ENCODE results near the gene BICD1.

The BICD1 gene

DNA sequence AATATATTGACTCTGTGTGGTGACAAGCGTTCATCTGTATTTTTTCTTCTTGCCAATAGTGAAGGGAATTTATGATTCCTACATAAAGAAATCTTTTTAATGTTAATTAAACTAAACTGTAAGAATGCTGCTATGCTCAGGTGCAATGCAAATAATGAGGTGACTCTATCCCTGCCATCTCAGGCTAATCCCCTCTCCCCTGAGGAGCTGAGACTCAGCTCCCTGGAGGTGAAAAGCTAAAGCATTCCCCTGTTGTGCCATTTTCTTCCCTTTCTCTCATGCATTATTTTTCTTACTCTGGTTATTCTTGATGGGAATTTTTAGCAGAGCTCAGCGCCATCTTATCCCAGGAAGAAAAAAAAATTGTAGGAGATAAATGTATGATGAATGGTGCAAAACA, 178.8 kb downstream of the BICD1 start:
- no peak for DNase-seq

DNA sequence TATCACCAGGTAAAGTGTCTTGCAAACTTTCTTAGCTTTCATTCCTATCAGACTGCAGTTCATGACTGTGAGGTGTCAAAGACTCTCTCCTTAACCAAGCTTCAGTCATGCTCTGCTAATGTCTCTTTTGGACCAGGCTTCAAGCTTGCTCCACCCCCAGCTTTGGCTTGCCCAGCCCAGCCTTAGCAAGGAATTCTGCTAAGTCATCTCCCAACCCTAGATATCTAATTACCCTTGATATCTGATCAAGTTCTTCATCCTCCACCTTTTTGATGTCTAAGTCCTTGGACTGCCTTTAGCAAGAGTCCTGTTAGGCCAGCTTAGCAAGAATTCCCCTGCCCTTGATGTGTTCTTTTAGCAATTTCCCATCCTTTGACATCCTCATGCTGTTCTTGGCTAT, 183.8 kb downstream of the BICD1 start:
- DNase-seq, result no peak

DNA sequence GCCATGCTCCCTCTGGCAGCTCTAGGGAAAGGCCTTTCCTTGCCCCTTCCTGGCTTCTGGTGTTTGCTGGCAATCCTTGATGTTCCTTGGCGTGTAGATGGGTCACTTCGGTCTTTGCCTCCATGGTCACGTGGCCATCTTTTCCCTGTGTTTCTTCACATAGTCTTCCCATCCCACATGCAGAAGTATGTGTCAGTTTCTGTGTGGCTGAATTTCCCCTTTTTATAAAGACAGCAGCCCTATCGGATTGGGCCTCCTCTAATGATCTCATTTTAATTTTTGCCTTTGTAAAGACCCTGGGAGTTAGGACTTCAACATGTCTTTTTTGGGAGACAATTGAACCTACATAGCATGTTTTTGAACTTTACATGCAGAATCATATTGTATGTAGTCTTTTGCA, 185.5 kb downstream of the BICD1 start:
- DNase-seq, result no peak

DNA sequence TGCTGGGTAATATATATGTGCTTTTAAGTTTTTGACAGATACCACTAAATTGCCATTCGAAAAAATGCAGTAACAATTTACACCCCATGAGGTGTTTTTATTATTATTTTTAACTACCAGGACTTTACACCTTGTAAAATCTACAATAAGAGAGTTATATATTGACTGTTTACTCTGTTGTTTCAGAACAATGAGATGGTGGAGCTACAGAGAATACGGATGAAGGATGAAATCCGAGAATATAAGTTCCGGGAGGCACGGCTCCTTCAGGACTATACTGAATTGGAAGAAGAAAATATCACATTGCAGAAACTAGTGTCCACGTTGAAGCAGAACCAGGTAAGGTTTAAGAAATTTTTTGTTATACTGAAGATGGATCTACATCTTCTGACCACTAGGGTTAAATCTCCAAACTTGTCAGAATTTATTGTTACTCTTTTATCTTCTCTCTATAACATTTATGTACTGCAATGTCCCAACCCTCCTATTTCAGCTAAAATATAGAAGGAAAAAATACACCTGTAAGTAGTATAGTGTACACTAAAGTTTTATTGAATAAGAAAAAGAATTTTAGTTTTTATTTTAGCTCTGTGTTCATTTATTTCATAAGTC, 187.3 kb downstream of the BICD1 start:
- DNase-seq, result no peak

DNA sequence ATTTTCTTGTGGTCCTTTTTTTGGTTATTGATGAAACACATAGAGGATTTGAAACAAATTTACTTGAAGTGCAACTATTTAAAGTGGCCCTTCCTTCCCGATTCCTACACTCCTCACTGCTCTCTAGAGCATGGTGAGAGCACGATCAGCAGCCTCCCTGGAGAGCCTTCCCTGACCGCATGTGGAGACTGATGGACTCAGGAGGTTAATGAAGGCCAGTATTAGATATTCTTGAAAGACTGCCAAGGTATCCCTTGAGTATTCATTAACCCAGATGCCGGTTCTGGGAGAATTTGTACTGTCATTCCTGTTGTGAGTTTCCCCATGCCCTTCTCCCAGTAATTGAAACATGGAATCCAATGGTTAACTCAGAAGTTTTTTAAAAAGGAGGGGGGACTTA, 189.9 kb downstream of the BICD1 start:
- no peak for DNase-seq

DNA sequence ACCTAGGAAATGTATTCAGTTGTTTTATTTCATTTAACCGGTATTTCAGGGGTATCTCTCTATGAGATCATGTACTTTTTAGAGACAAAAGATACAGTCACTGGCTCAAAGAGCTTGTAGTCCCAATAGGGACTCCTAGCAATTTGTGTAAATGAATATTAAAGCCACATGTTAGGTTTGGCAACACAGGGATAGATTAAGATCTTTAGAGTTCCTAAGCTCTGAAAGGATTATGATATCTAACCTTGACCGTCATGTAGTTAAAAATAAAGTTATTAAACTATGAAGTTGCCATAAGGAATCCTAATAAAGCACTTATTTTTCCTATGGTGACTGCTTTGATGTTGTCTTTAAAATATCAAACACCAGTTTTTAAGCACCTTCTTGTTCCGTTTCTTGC, 192.3 kb downstream of the BICD1 start:
- DNase-seq, result no peak

DNA sequence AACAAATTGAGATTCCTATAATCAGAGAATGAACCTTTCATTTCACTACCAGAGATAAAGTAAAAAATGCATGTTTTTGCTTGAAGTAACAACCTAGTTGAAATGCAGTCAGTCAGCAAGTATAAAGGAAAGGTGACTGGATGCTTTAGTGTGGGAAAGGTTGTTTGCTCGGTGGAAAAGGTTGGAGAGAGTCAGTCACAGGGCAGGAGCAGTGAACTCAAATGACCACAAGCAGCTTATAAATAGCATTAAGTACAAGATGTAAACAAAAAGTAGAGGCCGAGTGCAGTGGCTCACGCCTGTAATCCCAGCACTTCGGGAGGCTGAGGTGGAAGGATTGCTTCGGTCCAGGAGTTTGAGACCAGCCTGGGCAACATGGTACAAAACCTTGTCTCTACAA, 194.6 kb downstream of the BICD1 start:
- no peak for DNase-seq

DNA sequence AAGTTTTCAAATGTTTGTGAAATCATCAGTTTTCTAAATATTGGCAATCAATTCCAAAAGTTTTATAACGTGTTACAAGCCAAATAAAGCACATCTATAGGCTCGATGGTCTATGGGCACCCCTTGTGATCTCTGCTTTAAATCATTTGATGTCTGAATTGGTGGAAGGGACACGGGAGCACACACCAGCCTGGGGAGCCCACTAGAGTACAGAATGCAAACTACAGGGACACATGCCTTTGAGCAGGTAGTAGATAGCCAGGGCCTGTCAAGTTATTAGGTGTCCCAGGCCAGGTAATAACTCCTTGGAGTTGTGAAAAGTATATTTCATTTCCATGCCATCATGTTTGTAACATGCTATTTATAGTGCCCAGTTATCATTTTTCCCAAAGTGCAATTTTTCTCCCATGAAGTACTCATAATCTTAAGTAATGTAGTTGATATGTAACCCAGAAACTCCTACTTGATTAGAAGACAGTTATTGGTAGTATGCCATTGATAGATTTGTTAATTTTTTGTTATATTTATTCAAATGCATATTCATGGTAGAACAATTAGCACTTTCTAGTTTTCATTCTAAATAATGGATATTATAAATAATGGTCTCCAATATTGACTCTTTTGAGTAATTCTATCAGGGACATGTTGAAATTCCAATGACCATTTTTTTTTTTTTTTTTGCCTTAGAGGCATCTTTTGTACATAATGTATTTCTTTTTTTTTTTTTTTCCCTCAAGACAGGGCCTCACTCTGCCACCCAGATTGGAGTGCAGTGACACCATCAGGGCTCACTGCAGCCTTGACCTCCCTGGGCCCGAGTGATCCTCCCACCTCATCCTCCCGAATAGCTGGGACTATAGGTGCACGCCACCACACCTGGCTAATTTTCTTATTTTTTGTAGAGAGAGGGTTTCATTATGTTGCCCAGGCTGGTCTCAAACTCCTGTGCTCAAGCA, 195.8 kb downstream of the BICD1 start:
- no peak for DNase-seq

DNA sequence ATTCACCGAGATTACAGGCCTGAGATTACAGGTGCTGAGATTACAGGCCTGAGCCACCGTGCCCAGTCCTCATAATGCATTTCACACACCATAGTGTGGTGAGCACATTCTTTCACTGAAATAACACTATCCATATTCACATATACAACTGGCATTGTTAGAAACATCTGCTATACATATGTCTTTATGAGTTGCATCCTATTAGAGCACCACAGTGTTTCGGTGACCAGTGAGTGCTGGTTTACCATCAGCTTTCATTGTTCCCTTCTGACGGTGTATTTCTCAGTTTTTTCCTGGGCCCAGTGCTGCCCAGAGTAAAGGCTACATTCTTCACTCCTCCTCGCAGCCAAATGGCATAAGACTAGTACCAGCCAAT, 196.5 kb downstream of the BICD1 start:
- no peak for DNase-seq

DNA sequence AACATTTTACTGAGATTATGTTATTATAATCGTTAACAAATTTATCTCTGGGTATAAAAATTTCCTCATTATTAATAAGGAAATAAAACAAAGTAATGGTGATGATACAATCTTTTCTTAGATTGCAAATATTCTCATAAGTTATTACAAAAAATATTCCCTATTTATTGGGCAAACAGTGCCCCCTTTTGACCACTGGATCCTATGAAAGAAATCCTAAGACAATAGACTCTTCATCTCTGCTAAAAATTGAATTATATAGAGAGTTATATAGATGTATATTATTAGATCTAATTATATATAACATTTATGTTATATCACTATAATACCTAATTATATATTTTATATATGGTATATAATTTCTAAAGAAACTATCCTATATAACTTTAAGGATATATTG, 198.5 kb downstream of the BICD1 start:
- no peak for DNase-seq

DNA sequence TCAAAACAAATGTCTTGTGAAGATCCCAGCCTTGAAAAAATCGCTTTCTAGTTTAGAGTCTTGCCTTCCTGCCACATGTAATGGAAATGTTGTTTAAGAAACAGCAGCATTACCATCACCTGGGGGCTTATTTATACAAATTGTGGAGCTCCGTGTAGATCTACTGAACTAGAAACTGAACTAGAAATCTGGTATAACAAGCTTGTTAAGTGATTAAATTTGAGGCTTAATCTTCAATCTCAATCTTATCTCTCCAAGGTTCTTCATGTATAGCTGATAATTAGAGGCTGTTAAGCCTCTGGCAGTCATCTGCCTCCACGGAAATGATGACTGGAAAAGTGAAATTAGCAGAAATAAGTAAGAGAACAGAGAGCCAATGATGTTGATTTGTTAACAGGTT, 200.7 kb downstream of the BICD1 start:
- no peak for DNase-seq

DNA sequence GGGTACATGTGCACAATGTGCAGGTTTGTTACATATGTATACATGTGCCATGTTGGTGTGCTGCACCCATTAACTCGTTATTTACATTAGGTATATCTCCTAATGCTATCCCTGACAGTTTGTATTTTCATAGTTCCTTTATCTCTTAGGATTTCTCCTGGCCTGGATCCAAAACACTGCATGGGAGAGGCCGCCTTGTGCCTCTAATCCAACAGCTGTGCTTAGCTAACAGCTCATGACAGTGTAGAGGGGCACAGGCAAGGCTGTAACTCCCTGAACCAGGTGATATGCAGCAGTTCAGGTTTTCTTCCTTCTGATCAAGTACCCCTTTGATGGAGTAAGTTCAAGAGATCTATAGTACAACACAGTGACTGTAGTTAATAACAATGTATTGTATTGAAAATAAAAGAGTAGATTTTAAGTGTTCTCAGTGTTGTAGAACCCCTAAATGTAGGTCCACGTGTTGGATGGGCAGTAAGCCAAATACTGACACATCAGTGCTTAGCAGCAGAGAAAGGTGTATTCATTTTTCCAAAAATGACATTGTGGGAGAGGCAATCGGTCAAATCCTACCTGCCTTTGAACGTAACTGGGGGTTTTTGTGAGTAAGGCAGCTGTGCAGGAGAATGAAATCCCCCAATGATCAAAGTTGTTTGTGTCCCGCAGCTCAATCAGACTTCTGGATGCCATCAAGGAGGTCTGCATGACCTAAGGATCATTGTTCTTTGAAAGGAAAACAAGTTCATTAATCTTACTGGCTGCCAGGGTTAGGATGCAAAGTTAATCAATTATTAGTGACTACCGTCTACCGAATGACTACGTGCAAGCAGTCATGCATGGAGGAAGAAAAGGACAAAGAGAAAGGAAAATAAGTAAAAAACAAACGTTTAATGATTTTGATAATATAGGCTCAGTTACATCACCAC, 203.4 kb downstream of the BICD1 start:
- DNase-seq, result no peak

DNA sequence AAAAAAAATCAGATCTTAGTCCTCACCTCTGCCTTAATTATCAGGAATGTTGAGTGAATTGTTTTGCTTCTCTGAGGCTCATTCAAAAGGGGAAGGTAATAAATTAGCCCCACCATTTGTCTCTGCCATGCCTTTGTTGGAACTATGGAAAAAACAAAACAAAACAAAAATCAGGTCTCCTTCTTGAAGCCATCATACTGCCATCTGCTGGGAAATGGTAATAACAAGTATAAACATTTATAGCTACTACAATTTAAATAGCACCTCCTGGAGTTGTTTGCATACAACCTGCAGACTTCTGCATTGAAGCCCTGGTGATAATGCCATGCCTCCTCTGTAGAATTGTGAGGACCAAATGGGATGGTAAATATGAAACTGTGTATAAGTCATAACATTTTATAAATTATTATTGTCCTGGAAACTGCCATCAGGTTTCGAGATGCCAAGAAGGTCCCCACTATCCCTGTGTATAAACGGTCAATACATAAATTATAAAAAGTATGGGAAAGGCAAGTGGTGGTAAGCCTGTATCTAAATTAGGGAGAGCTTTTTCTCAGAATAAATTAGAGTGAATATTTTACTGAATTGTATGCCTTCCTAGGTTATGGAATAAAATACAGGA, 205.5 kb downstream of the BICD1 start:
- no peak for DNase-seq

DNA sequence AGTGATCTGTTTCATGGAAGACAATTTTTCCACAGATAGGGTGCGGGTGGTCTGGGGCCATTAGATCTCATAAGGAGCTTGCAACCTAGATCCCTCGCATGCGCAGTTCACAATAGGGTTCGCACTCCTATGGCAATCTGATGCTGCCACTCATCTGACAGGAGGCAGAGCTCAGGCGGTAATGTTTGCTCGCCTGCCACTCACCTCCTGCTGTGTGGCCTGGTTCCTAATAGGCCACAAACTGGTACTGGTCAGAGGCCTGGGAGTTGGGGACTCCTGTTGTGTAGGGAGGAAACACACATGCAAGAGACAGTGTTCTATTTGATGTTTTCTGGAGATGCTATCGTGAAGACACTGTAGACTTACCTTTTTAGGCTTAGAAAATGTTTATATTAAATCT, 215.7 kb downstream of the BICD1 start:
- DNase-seq, result no peak

DNA sequence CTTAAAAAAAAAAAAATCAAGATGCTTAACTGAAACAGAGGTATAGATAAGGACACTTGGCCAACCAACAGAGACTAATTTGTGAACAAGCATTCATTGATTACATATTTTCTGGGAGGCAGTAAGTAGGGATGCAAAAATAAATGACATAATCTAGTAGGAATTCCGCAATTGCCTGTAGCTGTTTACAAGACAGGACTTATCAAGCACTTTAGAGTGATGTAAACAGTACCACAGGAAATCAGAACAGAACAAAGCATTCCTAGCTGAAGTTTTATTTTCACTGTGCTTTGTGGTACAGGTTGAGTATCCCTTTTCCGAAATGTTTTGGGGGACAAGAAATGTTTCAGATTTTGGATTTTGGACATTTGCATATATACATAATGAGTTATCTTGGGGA, 224.5 kb downstream of the BICD1 start:
- no peak for DNase-seq

DNA sequence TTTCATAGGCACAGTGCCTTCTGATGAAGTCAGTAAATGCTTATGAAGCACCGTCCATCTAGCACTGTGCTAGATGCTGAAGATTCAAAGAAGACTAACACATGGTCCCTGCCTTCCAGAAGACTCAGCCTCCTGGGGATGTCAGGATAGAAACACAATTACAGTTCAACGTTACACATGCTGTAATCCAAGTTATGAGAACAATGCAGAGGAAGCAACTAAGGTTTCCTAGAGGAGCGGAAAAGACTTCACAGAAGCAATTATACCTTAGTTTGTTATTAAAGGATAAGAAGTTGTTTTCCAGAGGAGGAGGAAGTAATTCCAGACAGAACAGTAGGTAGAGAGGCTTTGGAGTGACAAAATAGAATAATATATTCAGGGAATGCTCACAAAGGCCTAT, 225.8 kb downstream of the BICD1 start:
- no peak for DNase-seq

DNA sequence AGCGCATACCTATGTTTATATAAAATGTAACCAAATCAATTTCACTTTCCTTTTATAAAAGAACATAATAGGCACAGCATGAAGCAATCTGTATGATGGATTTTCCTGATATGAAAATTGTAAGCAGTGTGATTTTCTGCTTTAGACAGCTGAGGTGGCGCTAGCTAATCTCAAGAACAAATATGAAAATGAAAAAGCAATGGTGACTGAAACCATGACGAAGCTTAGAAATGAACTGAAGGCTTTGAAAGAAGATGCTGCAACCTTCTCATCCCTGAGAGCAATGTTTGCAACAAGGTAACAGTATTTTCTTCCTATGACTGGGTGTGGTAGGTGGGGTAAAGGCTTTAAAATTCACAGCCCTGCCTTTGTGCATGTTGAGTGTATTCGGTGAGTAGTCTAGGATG, 227.7 kb downstream of the BICD1 start:
- no peak for DNase-seq

DNA sequence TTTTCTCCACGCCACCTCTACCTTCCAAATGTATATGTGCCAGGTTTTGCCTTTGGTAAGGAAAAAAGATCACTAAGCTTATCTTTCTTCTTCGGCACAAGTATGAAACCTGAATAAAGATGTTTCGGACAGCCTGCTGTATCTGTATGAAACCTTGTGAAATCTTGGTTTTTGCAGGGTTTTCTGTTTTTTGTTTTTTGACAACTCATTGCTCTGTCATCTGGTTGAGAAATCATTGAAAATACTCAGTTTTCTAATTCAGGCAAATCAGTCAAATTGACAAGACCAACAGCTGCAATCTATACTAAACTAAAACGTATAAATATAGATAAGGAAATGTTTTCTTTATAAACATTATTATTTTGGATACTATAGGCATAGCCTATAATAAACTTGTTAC, 229.6 kb downstream of the BICD1 start:
- DNase-seq, result no peak

DNA sequence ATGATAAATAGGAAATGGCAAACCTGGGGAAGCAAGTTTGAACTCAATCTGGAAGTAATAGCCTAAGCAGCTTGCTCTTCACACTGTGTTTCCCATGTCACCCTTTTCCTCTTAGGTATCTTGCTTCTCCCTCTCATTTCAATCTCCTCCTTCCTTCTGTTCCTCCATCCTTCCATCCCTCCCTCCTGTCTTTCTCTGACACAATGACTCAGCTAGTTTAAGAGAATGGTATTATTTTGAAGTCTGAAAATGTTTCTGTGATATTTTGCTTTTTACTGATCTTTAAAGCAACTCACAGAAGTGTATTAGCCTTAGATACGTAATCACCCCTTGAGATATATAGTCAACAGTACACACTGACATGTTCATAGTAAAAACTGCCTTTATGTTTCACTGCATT, 236.8 kb downstream of the BICD1 start:
- no peak for DNase-seq

DNA sequence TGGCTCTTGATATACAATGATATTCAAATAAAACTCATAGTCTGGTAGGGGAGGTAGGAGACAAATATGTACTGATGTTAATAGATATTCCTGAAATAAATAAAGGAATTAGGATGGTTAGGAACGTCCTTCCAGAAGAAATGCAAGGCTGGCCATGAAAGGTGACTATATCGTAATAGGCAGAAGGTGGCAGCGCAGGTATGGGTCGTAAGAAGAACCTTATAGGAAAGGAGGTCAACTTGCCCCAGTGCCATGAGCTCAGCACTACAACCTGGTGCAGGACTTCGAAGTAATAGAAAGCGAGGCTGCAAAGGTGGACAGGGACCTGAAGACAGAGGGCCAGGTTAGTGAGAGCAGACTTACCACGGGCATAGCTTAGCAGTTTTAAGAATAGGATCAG, 237.4 kb downstream of the BICD1 start:
- DNase-seq, result no peak

DNA sequence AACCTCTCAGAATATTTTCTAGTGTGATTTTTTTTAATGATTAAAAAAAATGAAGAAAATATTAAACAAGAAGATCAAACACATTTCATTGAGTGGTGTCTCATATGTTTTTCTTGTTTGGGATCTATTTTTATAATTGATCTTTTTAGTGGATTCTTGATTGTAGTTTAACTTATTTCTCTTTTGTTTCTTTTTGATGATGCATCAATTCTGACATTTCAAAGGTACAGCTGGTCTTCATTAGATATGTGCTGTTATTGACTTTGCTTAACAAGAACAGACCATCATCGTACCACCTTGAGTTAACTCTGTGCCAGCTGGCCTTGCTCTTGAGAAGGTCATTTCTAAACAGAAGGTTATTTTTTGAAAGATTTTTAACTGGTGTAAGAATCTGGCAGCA, 246.9 kb downstream of the BICD1 start:
- no peak for DNase-seq

DNA sequence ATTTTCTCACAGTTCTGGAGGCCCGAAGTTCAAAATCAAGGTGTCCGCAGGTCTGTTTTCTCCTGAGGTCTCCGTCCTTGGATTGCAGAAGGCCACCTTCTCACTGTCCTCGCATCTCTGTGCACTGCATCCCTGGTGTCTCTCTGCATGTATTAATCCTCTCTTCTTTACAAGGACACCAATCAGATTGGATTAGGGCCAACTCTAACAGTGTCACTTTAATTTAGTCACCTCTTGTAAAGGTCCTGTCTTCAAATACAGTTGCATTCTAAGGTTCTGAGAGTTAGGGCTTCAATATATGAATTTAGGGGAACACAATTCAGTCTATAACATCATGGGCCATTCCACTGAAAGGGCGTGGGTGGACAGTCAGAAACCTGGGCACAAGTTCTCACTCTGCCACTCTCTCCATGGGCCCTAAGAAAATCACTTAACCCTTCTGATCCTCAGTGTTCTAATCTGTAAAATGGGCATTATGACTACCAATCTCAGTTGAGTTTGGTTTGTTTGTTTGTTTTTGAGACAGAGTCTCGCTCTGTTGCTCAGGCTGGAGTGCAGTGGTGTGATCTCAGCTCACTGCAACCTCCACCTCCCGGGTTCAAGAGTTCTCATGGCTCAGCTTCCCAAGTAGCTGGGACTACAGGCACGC, 251.1 kb downstream of the BICD1 start:
- no peak for DNase-seq

DNA sequence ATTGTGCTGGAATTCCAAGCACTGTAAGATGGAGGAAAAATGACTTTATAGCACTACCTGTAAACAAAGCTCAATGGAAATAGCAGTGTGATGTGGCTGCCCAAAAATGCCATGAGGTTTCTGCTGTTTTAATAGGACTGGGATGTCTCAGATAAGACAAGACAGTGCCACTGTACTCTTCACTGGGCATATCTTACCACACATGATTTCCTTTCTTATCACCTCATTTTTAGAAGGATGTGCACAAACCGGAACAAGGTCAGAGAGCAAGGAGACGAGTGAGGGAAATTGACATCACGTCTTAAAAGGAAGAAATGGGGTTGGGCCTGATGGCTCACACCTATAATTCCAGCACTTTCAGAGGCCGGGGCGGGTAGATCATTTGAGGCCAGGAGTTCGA, 254.3 kb downstream of the BICD1 start:
- no peak for DNase-seq

All from activated effector memory CD4-positive, alpha-beta T cell treated with Interleukin-2 at 50 U/mL for 16 hours (primary cell).